HEK293 (cell line): Measurements from ENCODE around the gene PIGW.
"Not testable (repeated sequence)": the region's sequence is repeated elsewhere in the genome, so short reads cannot be mapped to it uniquely, and the experiment has no call there.

Experiments
- CTCF ChIA-PET: fragments of 350-600 bp; formaldehyde crosslinking; extraction: SDS; loops from one replicate; lab custom pipeline; 2021; ENCODE audit warnings: antibody characterized with exemption; lab: Yijun Ruan, JAX
- POLR2A ChIA-PET: fragments of 300-600 bp; formaldehyde crosslinking; extraction: SDS; loops from one replicate; lab custom pipeline; 2020; ENCODE audit warnings: antibody characterized with exemption, inconsistent platforms; lab: Yijun Ruan, JAX
- H3K27ac ChIP-seq: fragments of 200-500 bp; sonication (Bioruptor generic); 2 replicates; pipeline ENCODE4 v1.5.1; 2014; ENCODE audit warnings: low read depth, low read length, control low read depth, inconsistent platforms; ENCODE audit errors: extremely low read depth
- H3K36me3 ChIP-seq, 2 experiments: fragments of 200-500 bp in 1 of 2; sonication (Bioruptor generic) in 1 of 2; 1 replicate in 1 of 2; 2 replicates in 1 of 2; pipeline ENCODE4 v1.5.1; 2014 to 2017; ENCODE audit warnings: inconsistent platforms in 2 of 2, low read length in 2 of 2; ENCODE audit not compliant: control insufficient read depth in 2 of 2, insufficient read depth in 1 of 2
- H3K4me1 ChIP-seq: fragments of 200-500 bp; sonication (Bioruptor generic); 2 replicates; pipeline ENCODE4 v1.5.1; 2014; ENCODE audit warnings: mild to moderate bottlenecking, low read length, inconsistent platforms; ENCODE audit not compliant: control insufficient read depth, insufficient read depth
- H3K4me3 ChIP-seq: 2 replicates; pipeline ENCODE4 v1.5.1; 2011; ENCODE audit warnings: low read depth, mild to moderate bottlenecking, control low read depth, low read length, moderate library complexity
- H3K9me3 ChIP-seq: fragments of 200-500 bp; sonication (Bioruptor generic); 2 replicates; pipeline ENCODE4 v1.5.1; 2014; ENCODE audit warnings: low read depth, low read length, inconsistent platforms; ENCODE audit not compliant: control insufficient read depth, insufficient read depth
- EGR2 ChIP-seq: fragments of 450-650 bp; formaldehyde crosslinking; IDR thresholded peaks from 2 replicates; pipeline ENCODE4 v1.5.1; 2016; ENCODE audit warnings: low read depth, missing biosample characterization, missing genetic modification characterization
- GFI1B ChIP-seq: fragments of 450-650 bp; formaldehyde crosslinking; IDR thresholded peaks from 2 replicates; pipeline ENCODE4 v1.5.1; 2016; ENCODE audit warnings: missing biosample characterization, missing genetic modification characterization
- SCRT2 ChIP-seq: fragments of 450-650 bp; formaldehyde crosslinking; IDR thresholded peaks from 2 replicates; pipeline ENCODE4 v1.5.1; 2016; ENCODE audit warnings: missing biosample characterization, missing genetic modification characterization
- YY2 ChIP-seq: fragments of 450-650 bp; formaldehyde crosslinking; IDR thresholded peaks from 2 replicates; pipeline ENCODE4 v1.5.1; 2016; ENCODE audit warnings: missing biosample characterization, missing genetic modification characterization
- ZNF121 ChIP-seq: fragments of 450-650 bp; formaldehyde crosslinking; IDR thresholded peaks from 2 replicates; pipeline ENCODE4 v1.5.1; 2016; ENCODE audit warnings: missing biosample characterization, missing genetic modification characterization
- ZNF19 ChIP-seq: fragments of 450-650 bp; formaldehyde crosslinking; IDR thresholded peaks from 2 replicates; pipeline ENCODE4; 2016; ENCODE audit warnings: missing biosample characterization, missing genetic modification characterization, low read depth
- ZNF2 ChIP-seq: fragments of 450-650 bp; formaldehyde crosslinking; IDR thresholded peaks from 2 replicates; pipeline ENCODE4 v1.5.1; 2016; ENCODE audit warnings: missing biosample characterization, missing genetic modification characterization
- ZNF202 ChIP-seq: fragments of 450-650 bp; formaldehyde crosslinking; IDR thresholded peaks from 2 replicates; pipeline ENCODE4 v1.5.1; 2016; ENCODE audit warnings: missing biosample characterization, missing genetic modification characterization, borderline replicate concordance
- ZNF24 ChIP-seq: fragments of 450-650 bp; formaldehyde crosslinking; IDR thresholded peaks from 2 replicates; pipeline ENCODE4 v1.5.1; 2016; ENCODE audit warnings: missing biosample characterization, missing genetic modification characterization
- ZNF558 ChIP-seq: fragments of 450-650 bp; formaldehyde crosslinking; IDR thresholded peaks from 2 replicates; pipeline ENCODE4 v1.5.1; 2016; ENCODE audit warnings: missing biosample characterization, missing genetic modification characterization
- ZNF596 ChIP-seq: fragments of 450-650 bp; IDR thresholded peaks from 2 replicates; pipeline ENCODE4 v1.5.0; 2018; ENCODE audit warnings: missing biosample characterization, mild to moderate bottlenecking, missing genetic modification characterization, moderate library complexity
- ZNF623 ChIP-seq: fragments of 450-650 bp; formaldehyde crosslinking; IDR thresholded peaks from 2 replicates; pipeline ENCODE4 v1.5.1; 2016; ENCODE audit warnings: missing biosample characterization, missing genetic modification characterization
- ZNF664 ChIP-seq: fragments of 450-650 bp; formaldehyde crosslinking; IDR thresholded peaks from 2 replicates; pipeline ENCODE4 v1.5.1; 2016; ENCODE audit warnings: missing biosample characterization, missing genetic modification characterization
- TF ChIP-seq, protein P1 (sequence below): fragments of 450-650 bp; formaldehyde crosslinking; IDR thresholded peaks from 2 replicates; pipeline ENCODE4 v1.5.0; 2017; ENCODE audit warnings: missing biosample characterization, missing genetic modification characterization, borderline replicate concordance
- TF ChIP-seq, protein P2 (sequence below): fragments of 450-650 bp; formaldehyde crosslinking; IDR thresholded peaks from 2 replicates; pipeline ENCODE4 v1.5.1; 2017; ENCODE audit warnings: missing biosample characterization, missing genetic modification characterization
- TF ChIP-seq, protein P3 (sequence below): fragments of 450-650 bp; formaldehyde crosslinking; IDR thresholded peaks from 2 replicates; pipeline ENCODE4 v1.5.1; 2017; ENCODE audit warnings: missing biosample characterization, missing genetic modification characterization
- TF ChIP-seq, protein P4 (sequence below): fragments of 450-650 bp; formaldehyde crosslinking; conservative IDR thresholded peaks from 2 replicates; pipeline ENCODE4 v1.5.1; 2016; ENCODE audit warnings: low read depth, missing biosample characterization, missing genetic modification characterization
- TF ChIP-seq, protein P5 (sequence below): fragments of 450-650 bp; formaldehyde crosslinking; IDR thresholded peaks from 2 replicates; pipeline ENCODE4 v1.5.1; 2016; ENCODE audit warnings: missing biosample characterization, missing genetic modification characterization

PIGW gene

DNA sequence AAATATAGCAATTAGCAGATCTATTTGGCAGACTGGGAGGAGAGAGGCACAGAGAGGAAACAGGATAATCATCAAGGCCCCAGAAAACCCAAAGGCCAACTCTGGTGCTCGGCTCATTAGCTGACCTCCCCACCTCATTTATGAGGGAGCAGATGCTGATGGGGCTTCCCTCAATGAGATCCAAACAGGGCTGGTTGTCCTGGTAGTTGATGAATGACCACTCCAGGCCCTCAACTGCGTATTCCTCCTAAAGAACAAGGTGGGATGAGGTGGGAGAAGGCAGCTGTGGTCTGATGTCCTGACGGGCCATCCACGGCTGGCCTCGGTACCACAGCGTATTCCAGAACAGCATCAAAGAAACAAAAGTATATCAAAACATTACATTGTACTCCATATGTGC is 27.5 kb upstream of the PIGW start:
- Histone ChIP-seq H3K4me3 (no peak overlapping the region), H3K27ac (no peak overlapping the region), H3K4me1 (no peaks in the 10 kb centered on the region), H3K9me3 (no peaks in the 10 kb centered on the region), H3K36me3 (peaks cover 37 to 97% of the 10 kb centered on the region in 2 experiments)
- ChIA-PET CTCF (no interaction called here), POLR2A (no interaction called here)
- TF ChIP-seq, protein P1, sequence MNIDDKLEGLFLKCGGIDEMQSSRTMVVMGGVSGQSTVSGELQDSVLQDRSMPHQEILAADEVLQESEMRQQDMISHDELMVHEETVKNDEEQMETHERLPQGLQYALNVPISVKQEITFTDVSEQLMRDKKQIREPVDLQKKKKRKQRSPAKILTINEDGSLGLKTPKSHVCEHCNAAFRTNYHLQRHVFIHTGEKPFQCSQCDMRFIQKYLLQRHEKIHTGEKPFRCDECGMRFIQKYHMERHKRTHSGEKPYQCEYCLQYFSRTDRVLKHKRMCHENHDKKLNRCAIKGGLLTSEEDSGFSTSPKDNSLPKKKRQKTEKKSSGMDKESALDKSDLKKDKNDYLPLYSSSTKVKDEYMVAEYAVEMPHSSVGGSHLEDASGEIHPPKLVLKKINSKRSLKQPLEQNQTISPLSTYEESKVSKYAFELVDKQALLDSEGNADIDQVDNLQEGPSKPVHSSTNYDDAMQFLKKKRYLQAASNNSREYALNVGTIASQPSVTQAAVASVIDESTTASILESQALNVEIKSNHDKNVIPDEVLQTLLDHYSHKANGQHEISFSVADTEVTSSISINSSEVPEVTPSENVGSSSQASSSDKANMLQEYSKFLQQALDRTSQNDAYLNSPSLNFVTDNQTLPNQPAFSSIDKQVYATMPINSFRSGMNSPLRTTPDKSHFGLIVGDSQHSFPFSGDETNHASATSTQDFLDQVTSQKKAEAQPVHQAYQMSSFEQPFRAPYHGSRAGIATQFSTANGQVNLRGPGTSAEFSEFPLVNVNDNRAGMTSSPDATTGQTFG, result no peak

DNA sequence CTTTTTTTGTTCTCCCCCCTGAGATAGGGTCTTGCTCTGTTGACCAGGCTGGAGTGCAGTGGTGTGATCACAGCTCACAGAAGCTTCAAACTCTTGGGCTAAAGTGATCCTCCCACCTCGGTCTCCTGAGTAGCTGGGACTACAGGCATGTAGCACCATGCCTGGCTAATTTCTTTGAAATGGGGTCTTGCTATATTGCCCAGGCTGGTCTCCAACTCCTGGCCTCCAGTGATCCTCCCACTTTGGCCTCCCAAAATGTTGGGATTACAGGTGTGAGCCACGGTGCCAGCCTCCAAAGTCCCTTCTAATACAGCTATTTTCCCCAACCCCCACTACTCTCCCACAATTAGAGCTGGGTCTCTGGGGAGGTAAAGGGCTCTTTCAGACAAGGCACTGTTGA is 26.3 kb upstream of the PIGW start:
- H3K9me3 ChIP-seq, H3K4me1 ChIP-seq, CTCF ChIA-PET, POLR2A ChIA-PET, H3K4me3 ChIP-seq, H3K27ac ChIP-seq: not testable (repeated sequence)
- peaks cover 29 to 97% of the 10 kb centered on the region in 2 experiments for H3K36me3 ChIP-seq
- TF ChIP-seq ZNF121 (tag by site-specific recombination), result peak; percentile 94

DNA sequence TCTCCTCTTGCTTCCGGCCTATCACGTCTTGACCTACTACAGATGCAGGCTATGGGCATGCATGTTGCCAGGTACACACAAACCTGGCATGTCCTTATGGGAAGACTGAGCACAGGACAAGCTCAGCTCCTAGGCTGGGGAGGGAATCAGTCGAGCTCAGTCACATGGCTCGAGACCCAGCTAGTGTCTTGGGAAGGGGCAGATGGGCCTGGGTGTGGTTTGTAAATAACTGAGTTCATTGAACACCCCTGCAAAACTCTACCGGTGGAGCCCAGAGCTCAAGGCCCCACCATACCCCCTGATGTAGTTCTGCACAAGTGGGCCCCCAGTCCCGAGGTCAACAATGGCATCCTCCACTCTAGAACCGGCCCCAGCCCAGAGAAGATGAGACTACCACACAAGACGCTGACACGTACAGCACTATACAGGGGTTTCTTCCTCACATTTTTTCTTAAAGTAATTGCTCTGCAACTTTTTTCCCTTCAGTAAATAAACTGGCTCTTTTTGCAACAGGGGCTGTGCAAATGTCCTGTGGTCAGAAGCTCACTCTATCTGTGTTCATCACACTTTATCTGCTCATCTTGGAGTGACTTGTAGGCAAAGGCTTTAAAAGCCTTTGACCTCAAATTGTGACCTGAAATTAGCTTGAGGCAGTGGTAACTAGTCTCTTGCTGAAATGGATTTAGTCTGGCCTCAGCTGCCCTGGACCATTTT is 25.4 kb upstream of the PIGW start:
- no peaks in the 10 kb centered on the region for H3K9me3 ChIP-seq
- no peak for TF ChIP-seq ZNF2 (tag by site-specific recombination)
- TF ChIP-seq, protein P2, sequence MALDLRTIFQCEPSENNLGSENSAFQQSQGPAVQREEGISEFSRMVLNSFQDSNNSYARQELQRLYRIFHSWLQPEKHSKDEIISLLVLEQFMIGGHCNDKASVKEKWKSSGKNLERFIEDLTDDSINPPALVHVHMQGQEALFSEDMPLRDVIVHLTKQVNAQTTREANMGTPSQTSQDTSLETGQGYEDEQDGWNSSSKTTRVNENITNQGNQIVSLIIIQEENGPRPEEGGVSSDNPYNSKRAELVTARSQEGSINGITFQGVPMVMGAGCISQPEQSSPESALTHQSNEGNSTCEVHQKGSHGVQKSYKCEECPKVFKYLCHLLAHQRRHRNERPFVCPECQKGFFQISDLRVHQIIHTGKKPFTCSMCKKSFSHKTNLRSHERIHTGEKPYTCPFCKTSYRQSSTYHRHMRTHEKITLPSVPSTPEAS (tag by site-specific recombination), result no peak
- TF ChIP-seq ZNF19 (tag by site-specific recombination), result no peak
- TF ChIP-seq, protein P3, sequence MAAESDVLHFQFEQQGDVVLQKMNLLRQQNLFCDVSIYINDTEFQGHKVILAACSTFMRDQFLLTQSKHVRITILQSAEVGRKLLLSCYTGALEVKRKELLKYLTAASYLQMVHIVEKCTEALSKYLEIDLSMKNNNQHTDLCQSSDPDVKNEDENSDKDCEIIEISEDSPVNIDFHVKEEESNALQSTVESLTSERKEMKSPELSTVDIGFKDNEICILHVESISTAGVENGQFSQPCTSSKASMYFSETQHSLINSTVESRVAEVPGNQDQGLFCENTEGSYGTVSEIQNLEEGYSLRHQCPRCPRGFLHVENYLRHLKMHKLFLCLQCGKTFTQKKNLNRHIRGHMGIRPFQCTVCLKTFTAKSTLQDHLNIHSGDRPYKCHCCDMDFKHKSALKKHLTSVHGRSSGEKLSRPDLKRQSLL (tag by site-specific recombination), result no peak
- TF ChIP-seq ZNF664, result no peak
- peak; percentile 97 for TF ChIP-seq ZNF623 (tag by site-specific recombination)
- H3K4me1 ChIP-seq, result no peaks in the 10 kb centered on the region
- peaks cover 21 to 97% of the 10 kb centered on the region in 2 experiments for H3K36me3 ChIP-seq
- no peak overlapping the region for H3K4me3 ChIP-seq
- ChIA-PET CTCF (no interaction called here), POLR2A (interaction anchor here (1.2 kb wide), 1 partner anchor 92 kb away, joined by 3 read pairs; the partner anchor contains the start of gene MRM1)
- no peak overlapping the region for H3K27ac ChIP-seq

DNA sequence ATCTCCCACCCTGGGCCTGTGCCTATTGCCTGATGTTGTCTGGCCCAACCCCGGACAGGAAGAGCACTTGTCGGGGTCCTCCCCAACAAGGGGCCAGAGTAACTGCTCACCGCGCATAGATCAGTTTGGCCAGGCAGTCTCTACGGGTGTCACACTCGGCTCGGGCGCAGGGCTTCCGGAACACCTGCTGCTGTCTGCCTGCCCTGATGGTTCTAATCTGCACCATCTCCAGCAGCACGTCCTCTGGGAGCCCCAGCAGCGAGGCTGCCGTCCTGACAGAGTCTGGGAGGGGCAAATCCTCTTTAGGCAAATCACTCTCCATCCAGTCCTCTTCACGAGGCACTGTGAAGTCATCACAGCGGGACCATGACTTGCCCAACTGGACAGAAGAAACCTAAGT is 24.2 kb upstream of the PIGW start:
- ChIA-PET CTCF (no interaction called here), POLR2A (no interaction called here)
- Histone ChIP-seq H3K4me1 (no peaks in the 10 kb centered on the region), H3K9me3 (no peaks in the 10 kb centered on the region), H3K27ac (no peak overlapping the region), H3K4me3 (no peak overlapping the region), H3K36me3 (peaks cover 12 to 98% of the 10 kb centered on the region in 2 experiments)
- TF ChIP-seq EGR2 (tag by site-specific recombination) (no peak), YY2 (tag by site-specific recombination) (no peak), GFI1B (tag by site-specific recombination) (no peak), ZNF596 (no peak), SCRT2 (tag by site-specific recombination) (no peak), ZNF24 (tag by site-specific recombination) (no peak), ZNF202 (tag by site-specific recombination) (no peak), ZNF558 (tag by site-specific recombination) (no peak)
- TF ChIP-seq, protein P4, sequence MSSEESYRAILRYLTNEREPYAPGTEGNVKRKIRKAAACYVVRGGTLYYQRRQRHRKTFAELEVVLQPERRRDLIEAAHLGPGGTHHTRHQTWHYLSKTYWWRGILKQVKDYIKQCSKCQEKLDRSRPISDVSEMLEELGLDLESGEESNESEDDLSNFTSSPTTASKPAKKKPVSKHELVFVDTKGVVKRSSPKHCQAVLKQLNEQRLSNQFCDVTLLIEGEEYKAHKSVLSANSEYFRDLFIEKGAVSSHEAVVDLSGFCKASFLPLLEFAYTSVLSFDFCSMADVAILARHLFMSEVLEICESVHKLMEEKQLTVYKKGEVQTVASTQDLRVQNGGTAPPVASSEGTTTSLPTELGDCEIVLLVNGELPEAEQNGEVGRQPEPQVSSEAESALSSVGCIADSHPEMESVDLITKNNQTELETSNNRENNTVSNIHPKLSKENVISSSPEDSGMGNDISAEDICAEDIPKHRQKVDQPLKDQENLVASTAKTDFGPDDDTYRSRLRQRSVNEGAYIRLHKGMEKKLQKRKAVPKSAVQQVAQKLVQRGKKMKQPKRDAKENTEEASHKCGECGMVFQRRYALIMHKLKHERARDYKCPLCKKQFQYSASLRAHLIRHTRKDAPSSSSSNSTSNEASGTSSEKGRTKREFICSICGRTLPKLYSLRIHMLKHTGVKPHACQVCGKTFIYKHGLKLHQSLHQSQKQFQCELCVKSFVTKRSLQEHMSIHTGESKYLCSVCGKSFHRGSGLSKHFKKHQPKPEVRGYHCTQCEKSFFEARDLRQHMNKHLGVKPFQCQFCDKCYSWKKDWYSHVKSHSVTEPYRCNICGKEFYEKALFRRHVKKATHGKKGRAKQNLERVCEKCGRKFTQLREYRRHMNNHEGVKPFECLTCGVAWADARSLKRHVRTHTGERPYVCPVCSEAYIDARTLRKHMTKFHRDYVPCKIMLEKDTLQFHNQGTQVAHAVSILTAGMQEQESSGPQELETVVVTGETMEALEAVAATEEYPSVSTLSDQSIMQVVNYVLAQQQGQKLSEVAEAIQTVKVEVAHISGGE (tag by site-specific recombination), result no peak
- TF ChIP-seq, protein P5, sequence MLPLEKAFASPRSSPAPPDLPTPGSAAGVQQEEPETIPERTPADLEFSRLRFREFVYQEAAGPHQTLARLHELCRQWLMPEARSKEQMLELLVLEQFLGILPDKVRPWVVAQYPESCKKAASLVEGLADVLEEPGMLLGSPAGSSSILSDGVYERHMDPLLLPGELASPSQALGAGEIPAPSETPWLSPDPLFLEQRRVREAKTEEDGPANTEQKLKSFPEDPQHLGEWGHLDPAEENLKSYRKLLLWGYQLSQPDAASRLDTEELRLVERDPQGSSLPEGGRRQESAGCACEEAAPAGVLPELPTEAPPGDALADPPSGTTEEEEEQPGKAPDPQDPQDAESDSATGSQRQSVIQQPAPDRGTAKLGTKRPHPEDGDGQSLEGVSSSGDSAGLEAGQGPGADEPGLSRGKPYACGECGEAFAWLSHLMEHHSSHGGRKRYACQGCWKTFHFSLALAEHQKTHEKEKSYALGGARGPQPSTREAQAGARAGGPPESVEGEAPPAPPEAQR (tag by site-specific recombination), result no peak
